C4-2B (cell line): Measurements from ENCODE around the gene IL18RAP.

Experiments used
- ZFX ChIP-seq: fragments of 450-650 bp; IDR thresholded peaks from 2 replicates; pipeline ENCODE4 v1.6.1; 2017
- TF ChIP-seq, protein P1 (sequence below): fragments of 450-650 bp; conservative IDR thresholded peaks from 2 replicates; pipeline ENCODE4 v1.5.1; 2017; ENCODE audit warnings: mild to moderate bottlenecking

DNA sequence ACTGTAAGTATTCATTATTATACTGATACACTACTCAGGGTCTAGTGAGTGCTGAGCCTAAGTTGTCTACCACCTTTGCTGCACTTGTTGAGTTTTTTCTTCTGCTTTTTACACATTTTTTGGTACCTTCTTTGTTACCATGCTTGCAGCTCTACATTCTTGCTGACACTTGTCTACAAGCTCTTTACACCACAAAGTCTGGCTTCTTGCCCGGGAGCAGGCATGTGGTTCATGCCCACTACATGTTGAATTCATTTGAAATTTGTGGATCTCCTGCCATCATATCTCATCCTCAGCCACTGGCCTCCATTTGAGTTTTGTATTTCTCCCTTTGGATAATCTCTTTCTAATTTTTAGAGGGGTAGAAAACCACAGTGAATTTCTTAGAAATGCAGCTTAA lies 37.4 kb upstream of the IL18RAP start:
- TF ChIP-seq, protein P1, sequence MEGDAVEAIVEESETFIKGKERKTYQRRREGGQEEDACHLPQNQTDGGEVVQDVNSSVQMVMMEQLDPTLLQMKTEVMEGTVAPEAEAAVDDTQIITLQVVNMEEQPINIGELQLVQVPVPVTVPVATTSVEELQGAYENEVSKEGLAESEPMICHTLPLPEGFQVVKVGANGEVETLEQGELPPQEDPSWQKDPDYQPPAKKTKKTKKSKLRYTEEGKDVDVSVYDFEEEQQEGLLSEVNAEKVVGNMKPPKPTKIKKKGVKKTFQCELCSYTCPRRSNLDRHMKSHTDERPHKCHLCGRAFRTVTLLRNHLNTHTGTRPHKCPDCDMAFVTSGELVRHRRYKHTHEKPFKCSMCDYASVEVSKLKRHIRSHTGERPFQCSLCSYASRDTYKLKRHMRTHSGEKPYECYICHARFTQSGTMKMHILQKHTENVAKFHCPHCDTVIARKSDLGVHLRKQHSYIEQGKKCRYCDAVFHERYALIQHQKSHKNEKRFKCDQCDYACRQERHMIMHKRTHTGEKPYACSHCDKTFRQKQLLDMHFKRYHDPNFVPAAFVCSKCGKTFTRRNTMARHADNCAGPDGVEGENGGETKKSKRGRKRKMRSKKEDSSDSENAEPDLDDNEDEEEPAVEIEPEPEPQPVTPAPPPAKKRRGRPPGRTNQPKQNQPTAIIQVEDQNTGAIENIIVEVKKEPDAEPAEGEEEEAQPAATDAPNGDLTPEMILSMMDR, result no peak
- TF ChIP-seq ZFX, result no peak
